ENCODE data around the gene CTSG. TPM values are rescaled to one million over a fixed set of nuclear protein-coding genes. Genes with fewer than 3 reads are reported as not detected.
"Not testable (repeated sequence)": the region's sequence is repeated elsewhere in the genome, so short reads cannot be mapped to it uniquely, and the experiment has no call there.

Gene CTSG
- total and polyA plus RNA-seq, 7 donors: 0.67 to 8.6 (median 3.0) TPM; not detected in 2

DNA sequence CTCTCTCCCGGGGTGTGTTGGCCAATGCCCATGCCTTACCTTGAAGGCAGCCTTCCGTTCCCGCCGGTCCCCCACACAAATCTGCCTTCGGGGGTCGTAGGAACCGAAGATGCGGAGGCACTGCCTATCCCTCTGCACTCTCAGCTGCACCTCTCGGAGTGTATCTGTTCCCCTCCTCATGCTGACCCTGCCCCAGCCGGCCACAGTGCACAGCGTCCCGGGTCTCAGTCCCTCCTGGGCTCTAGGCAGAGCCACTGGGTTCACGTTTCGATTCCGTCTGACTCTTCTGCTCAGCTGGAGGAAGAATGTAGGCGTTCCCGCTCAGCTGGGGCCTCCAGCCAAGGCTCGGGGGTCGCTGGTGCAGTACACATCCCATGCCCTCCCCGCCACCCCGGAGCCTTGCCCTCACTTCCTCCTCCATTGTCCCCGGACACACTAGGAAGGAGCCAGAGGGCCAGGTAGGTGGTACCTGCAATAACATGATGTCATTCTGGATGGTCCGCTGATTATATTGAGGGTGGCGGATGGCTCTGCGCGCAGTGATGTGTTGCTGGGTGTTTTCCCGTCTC lies 1.8 kb downstream of the CTSG start:
- Histone ChIP-seq H3K4me1 (no peaks in the 10 kb centered on the region), H3K27me3 (no peaks in the 10 kb centered on the region), H3K27ac (no peak overlapping the region), H3K4me3 (no peak overlapping the region), H3K36me3 (no peaks in the 10 kb centered on the region), H3K9me3 (no peaks in the 10 kb centered on the region)
- WGBS, 2 donors: 84 to 86% methylated on average over 27 of the region's 27 CpGs
- intact Hi-C loops (cut with DNase I): no loop called here
- no peak for TF ChIP-seq CTCF (IDR thresholded peaks at IDR 0.05)
- TF ChIP-seq POLR2AphosphoS5 (IDR thresholded peaks at IDR 0.05): no peak
- no peak for TF ChIP-seq EP300 (IDR thresholded peaks at IDR 0.05)
- TF ChIP-seq POLR2A (IDR thresholded peaks at IDR 0.05): no peak
- DNase-seq: no peak

DNA sequence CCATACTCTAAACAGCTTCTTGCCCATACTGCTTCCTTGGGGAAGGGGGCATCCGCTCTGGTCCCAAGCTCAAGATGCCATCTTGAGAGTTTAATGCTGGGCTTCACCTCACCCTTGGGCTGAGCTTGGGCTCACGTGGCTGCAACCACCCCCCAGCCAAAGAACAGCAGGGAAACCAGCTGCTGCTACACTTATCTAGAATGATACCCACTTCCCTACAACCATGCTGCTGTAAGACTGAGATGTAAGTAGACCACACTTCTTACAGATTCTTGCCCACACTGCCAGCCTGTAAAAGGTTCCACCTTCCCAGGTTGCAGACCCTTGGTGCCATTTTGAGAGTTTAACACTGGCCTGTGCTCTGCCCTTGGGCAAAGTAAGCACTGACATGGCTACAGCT lies 9.7 kb downstream of the CTSG start:
- TF ChIP-seq CTCF (IDR thresholded peaks at IDR 0.05): no peak
- no peak for TF ChIP-seq POLR2A (IDR thresholded peaks at IDR 0.05)
- TF ChIP-seq POLR2AphosphoS5 (IDR thresholded peaks at IDR 0.05): no peak
- TF ChIP-seq EP300 (IDR thresholded peaks at IDR 0.05): no peak
- no peak for DNase-seq
- Histone ChIP-seq H3K27ac (no peak overlapping the region), H3K27me3 (no peaks in the 10 kb centered on the region), H3K4me3 (no peak overlapping the region), H3K4me1 (no peaks in the 10 kb centered on the region), H3K36me3 (no peaks in the 10 kb centered on the region), H3K9me3 (peaks cover 0 to 7% (median 3%) of the 10 kb centered on the region in 4 donors)
- intact Hi-C loops (cut with DNase I): no loop called here
- 59 to 66% methylated on average over 2 of the region's 2 CpGs for WGBS, 2 donors

DNA sequence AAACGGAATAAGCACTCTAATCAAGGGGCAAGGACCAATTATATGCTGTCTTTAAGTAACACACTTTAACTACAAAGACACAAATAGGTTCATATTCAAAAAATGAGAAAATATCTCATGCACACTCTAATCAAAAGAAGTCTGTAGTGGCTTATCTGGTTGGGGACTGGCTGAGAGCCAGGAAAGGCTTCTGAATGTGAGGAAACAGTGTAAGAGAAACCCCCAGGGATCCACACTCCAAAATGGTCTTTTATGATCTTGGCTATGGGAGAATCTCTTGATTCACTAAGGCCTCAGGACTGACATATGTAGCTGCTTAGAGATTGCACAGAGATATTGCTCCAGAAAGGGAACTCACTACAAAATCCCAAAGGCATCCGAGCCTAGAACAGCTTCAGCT lies 10.3 kb downstream of the CTSG start:
- Histone ChIP-seq H3K4me3 (no peak overlapping the region), H3K27me3 (no peaks in the 10 kb centered on the region), H3K27ac (no peak overlapping the region), H3K36me3 (no peaks in the 10 kb centered on the region), H3K9me3 (peaks cover 0 to 7% (median 3%) of the 10 kb centered on the region in 4 donors), H3K4me1 (no peaks in the 10 kb centered on the region)
- intact Hi-C loops (cut with DNase I): no loop called here
- TF ChIP-seq CTCF (IDR thresholded peaks at IDR 0.05) (no peak), EP300 (IDR thresholded peaks at IDR 0.05) (no peak), POLR2AphosphoS5 (IDR thresholded peaks at IDR 0.05) (no peak), POLR2A (IDR thresholded peaks at IDR 0.05) (no peak)
- 62 to 76% methylated on average over 2 of the region's 2 CpGs for WGBS, 2 donors
- no peak for DNase-seq

- no peaks in the 10 kb centered on the region for H3K36me3 ChIP-seq
- peaks cover 0 to 7% (median 3%) of the 10 kb centered on the region in 4 donors for H3K9me3 ChIP-seq
- TF ChIP-seq CTCF (IDR thresholded peaks at IDR 0.05): no peak
- TF ChIP-seq POLR2AphosphoS5 (IDR thresholded peaks at IDR 0.05): no peak
- no peak for TF ChIP-seq POLR2A (IDR thresholded peaks at IDR 0.05)
- no peak for TF ChIP-seq EP300 (IDR thresholded peaks at IDR 0.05)
- WGBS, 2 donors: 76% methylated on average over 3 of the region's 3 CpGs
- H3K27ac ChIP-seq: no peak overlapping the region
- DNase-seq: no peak
- intact Hi-C loops (cut with DNase I): no loop called here
- H3K4me3 ChIP-seq: no peak overlapping the region
- H3K4me1 ChIP-seq: no peaks in the 10 kb centered on the region
- H3K27me3 ChIP-seq: no peaks in the 10 kb centered on the region
Observed at GRCh38 chr14:24563505-24563904, 12.5 kb downstream of the CTSG start.

DNA sequence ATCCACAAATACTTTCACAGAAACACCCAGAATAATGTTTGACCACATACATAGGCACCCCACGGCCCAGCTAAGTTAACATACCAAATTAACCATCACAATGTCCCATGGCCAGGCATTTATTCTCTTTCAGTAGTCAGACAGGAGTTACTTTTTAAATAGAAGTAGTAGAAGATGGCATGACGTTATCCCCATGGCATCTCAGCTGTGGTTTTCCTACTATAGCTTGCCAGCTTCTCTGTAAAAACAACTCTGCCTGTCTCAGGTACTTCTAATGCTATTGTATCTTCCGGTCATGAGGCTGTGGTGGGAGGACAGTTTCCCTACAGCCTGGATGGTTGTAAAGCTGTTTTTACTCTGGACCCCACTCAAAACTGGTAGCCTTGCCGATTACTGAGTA lies 19.3 kb downstream of the CTSG start:
- no peak for DNase-seq
- no peaks in the 10 kb centered on the region for H3K36me3 ChIP-seq
- no peak for TF ChIP-seq CTCF (IDR thresholded peaks at IDR 0.05)
- TF ChIP-seq EP300 (IDR thresholded peaks at IDR 0.05): no peak
- no peak for TF ChIP-seq POLR2A (IDR thresholded peaks at IDR 0.05)
- TF ChIP-seq POLR2AphosphoS5 (IDR thresholded peaks at IDR 0.05): no peak
- no peaks in the 10 kb centered on the region for H3K4me1 ChIP-seq
- intact Hi-C loops (cut with DNase I): no loop called here
- no peak overlapping the region for H3K4me3 ChIP-seq
- 58 to 66% methylated on average over 4 of the region's 4 CpGs for whole genome bisulfite sequencing, 2 donors
- H3K27ac ChIP-seq: no peak overlapping the region
- no peaks in the 10 kb centered on the region for H3K27me3 ChIP-seq
- H3K9me3 ChIP-seq: no peaks in the 10 kb centered on the region

DNA sequence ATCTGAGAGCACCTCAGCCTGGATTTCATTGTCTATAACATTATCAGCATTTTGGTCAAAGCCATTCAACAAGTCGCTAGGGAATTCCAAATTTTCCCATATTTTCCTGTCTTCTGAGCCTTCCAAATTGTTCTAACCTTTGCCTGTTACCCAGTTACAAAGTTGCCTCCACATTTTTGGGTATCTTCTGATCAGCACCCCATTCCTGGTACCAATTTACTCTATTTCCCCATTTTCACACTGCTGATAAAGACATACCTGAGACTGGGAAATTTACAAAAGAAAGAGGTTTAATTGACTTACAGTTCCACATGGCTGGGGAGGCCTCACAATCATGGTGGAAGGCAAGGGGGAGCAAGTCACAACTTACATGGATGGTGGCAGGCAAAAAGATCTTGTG lies 27.0 kb downstream of the CTSG start:
- H3K27ac ChIP-seq; H3K27me3 ChIP-seq; H3K36me3 ChIP-seq; intact Hi-C loops (cut with DNase I); H3K4me1 ChIP-seq; DNase-seq; H3K4me3 ChIP-seq; H3K9me3 ChIP-seq: not testable (repeated sequence)
- WGBS, 2 donors: 70 to 76% methylated on average over 1 of the region's 1 CpG
